ENCODE data around the gene SSUH2.

DNA sequence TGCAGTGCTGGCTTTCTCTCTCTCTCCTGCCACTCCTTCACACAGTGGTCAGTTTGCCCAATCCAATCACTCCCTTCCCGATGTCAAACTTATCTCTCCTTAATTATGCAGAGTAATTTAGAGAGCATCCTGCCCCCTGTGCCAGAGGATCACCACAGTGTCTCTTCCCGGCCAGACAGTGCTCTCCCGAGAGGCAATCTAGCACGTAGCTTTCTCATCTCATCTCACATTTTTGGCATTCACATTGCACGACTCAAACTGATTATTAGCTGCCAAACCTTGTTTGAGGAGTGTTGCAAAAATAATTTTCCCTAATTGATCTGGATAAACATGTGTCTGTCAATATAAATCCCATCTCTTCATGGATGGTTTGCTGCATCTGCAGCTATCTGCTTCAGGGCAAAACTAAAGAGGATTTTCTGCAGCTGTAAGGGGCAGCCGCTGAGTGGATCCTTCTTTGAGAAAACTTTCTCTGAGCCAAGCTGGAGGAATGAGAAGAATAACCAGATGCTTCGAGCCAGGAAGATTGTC, 37.8 kb downstream of the SSUH2 start:
- TF ChIP-seq CTCF (CRISPR knock-in tag; IDR thresholded peaks at IDR 0.05) (no peak), DMTF1 (CRISPR knock-in tag; IDR thresholded peaks at IDR 0.05) (no peak), REST (IDR thresholded peaks at IDR 0.05; ENCODE audit: borderline replicate concordance in 1 of 2, low read depth in 1 of 2, low read length in 2 of 2) (no peak), EZH2 (conservative IDR thresholded peaks at IDR 0.05; ENCODE audit: low read depth, low read length) (no peak)

Measured in HepG2 (cell line).